ENCODE results near the gene TBX19.
A peak's percentile ranks its signal among the peaks of the same experiment; 100 is the strongest.

TBX19 gene

GRCh38 chr1:168360151-168361021 lies 79.7 kb downstream of the TBX19 start:
- no peak for DNase-seq

- no peak for DNase-seq
These were observed 80.6 kb downstream of the TBX19 start for GRCh38 chr1:168361252-168361651.

- DNase-seq: peak; percentile 8 to 55
These were observed 82.3 kb downstream of the TBX19 start for GRCh38 chr1:168362991-168363390.

All from NCI-H524 (cell line).